ENCODE measurements around the gene FDXR. TPM values are rescaled to one million over a fixed set of nuclear protein-coding genes. Genes with fewer than 3 reads are reported as not detected.

The FDXR gene
- total and polyA plus RNA-seq, 5 donors, result 4.9 to 10.5 (median 8.2) TPM

DNA sequence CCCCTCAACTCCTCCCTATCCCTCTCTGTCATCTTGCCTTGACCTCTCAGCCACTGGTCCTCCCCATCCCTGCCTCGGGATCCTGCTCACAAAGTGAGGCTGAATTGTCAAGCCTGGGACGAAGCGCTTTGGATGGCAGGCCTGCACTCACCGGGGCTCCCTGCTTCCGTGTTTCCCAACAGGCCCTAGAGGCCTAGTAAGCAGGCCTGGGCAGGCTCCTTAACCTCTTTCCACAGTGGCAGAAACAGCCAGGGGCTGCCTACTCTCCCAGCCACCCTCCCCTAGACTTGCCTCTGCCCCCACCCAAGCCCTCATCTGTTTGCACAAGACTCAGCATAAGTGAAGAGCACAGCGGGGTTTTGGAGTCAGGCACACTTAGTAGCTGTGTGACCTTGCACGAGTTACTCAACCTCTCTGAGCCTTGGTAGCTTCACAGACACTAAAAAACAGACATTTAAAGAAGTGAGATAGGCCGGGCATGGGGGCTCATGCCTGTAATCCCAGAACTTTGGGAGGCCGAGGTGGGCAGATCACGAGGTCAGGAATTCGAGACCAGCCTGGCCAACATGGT lies 25.7 kb upstream of the FDXR start:
- no peaks in the 10 kb centered on the region for H3K9me3 ChIP-seq (ENCODE audit: control insufficient read depth, low read length)
- H3K4me1 ChIP-seq (ENCODE audit: control insufficient read depth, insufficient read depth, low read length), result peaks cover 2% of the 10 kb centered on the region
- no peaks in the 10 kb centered on the region for H3K27me3 ChIP-seq (ENCODE audit: control insufficient read depth, insufficient read depth)
- DNase-seq (no peak), ATAC-seq (no peak)
- WGBS, result 82% methylated on average over 11 of the region's 11 CpGs
- no peak overlapping the region for H3K4me3 ChIP-seq (ENCODE audit: low read length)
- intact Hi-C loops (cut with DNase I), result no loop called here
- H3K27ac ChIP-seq (ENCODE audit: low read length), result no peak overlapping the region

GRCh38 chr17:74893936-74894671 lies 21.3 kb upstream of the FDXR start:
- H3K4me3 ChIP-seq (ENCODE audit: low read length), result peak overlapping the region; percentile 43
- no peaks in the 10 kb centered on the region for H3K27me3 ChIP-seq (ENCODE audit: control insufficient read depth, insufficient read depth)
- DNase-seq (no peak), ATAC-seq (no peak)
- intact Hi-C loops (cut with DNase I), result no loop called here
- no peaks in the 10 kb centered on the region for H3K9me3 ChIP-seq (ENCODE audit: control insufficient read depth, low read length)
- peaks cover 2% of the 10 kb centered on the region for H3K4me1 ChIP-seq (ENCODE audit: control insufficient read depth, insufficient read depth, low read length)
- H3K27ac ChIP-seq (ENCODE audit: low read length), result no peak overlapping the region
- WGBS, result 23% methylated on average over 22 of the region's 22 CpGs

- ATAC-seq, result peak; percentile 59 to 66
- Histone ChIP-seq H3K27ac (ENCODE audit: low read length) (no peak within 1 kb of the TSS), H3K4me1 (ENCODE audit: control insufficient read depth, insufficient read depth, low read length) (peaks cover 2% of the 10 kb centered on the region), H3K27me3 (ENCODE audit: control insufficient read depth, insufficient read depth) (no peaks in the 10 kb centered on the region), H3K9me3 (ENCODE audit: control insufficient read depth, low read length) (no peaks in the 10 kb centered on the region), H3K4me3 (ENCODE audit: low read length) (peak within 1 kb of the TSS; percentile 43)
- WGBS, result 3% methylated on average over 86 of the region's 86 CpGs
- intact Hi-C loops (cut with DNase I), result no loop called here
- no peak for DNase-seq
These were observed 20.4 kb upstream of the FDXR start, which contains the start of gene FADS6 for GRCh38 chr17:74892974-74893911. FADS6 (minus strand) TSS chr17:74893633; CDS start chr17:74893595, 38 bp downstream.

DNA sequence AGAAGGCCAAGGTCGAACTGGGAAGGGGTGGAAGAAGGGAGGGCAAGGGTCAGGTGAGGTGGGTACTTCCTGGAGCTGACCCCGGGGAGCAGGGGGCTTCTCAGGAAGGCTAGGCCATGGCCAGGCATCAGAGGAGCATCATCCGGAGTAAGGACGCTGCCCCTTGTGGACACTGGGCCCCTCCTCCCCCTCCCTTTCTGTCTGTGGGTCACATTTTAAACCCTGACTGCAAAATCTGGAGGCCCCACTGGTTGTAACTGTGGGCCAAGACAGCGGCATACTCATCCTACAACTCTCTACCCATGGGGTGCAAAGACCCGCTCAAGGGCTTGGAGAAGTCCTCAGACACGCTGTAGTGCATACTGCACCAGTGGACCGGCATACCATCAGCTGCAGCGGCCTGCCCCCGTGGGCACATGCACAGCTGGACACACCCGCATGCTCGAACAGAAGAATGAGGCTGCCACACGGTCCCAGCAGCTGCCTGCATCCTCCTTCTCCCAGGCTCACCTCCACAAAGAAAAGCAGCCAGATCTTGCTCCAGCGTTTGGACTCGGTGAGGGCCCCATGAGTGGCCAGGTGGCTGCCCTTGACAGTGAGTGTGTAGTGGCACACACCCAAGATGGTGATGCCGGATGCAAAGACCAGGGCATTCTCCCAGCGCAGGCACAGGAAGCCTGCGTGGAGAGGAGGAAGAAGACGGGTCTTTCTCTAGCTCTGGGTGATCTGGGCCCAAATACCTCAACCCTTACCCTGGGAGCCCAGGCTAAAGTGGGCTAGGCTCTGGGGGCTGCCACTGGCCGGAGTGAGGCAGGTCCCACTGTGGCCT lies 19.4 kb upstream of the FDXR start:
- Histone ChIP-seq H3K9me3 (ENCODE audit: control insufficient read depth, low read length) (no peaks in the 10 kb centered on the region), H3K4me1 (ENCODE audit: control insufficient read depth, insufficient read depth, low read length) (peaks cover 2% of the 10 kb centered on the region), H3K27me3 (ENCODE audit: control insufficient read depth, insufficient read depth) (no peaks in the 10 kb centered on the region), H3K27ac (ENCODE audit: low read length) (no peak overlapping the region), H3K4me3 (ENCODE audit: low read length) (no peak overlapping the region)
- no peak for ATAC-seq
- intact Hi-C loops (cut with DNase I), result no loop called here
- no peak for DNase-seq
- 71% methylated on average over 20 of the region's 20 CpGs for WGBS

DNA sequence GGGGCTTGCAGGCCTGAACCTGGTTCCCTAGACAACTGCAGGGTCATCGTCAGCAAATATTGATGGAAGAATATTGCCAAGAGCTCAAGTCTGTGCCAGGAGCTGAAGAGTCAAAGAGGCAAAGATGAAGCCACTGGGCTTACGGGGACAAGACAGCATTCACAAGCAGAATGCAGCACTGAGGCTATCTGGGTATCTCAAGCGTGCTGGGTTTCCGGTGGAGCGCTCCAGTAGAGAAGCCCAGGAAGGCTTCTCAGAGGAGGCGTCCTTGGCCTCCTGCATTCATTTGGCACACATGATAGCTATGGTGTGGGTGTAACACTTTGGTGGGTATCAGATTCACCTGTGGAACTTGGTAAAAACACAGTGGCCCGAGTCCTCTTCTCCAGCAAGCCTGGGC lies 17.8 kb upstream of the FDXR start:
- intact Hi-C loops (cut with DNase I), result no loop called here
- 81% methylated on average over 7 of the region's 7 CpGs for WGBS
- no peak for ATAC-seq
- Histone ChIP-seq H3K27ac (ENCODE audit: low read length) (no peak overlapping the region), H3K4me3 (ENCODE audit: low read length) (no peak overlapping the region), H3K4me1 (ENCODE audit: control insufficient read depth, insufficient read depth, low read length) (peaks cover 2% of the 10 kb centered on the region), H3K9me3 (ENCODE audit: control insufficient read depth, low read length) (no peaks in the 10 kb centered on the region), H3K27me3 (ENCODE audit: control insufficient read depth, insufficient read depth) (no peaks in the 10 kb centered on the region)
- no peak for DNase-seq

DNA sequence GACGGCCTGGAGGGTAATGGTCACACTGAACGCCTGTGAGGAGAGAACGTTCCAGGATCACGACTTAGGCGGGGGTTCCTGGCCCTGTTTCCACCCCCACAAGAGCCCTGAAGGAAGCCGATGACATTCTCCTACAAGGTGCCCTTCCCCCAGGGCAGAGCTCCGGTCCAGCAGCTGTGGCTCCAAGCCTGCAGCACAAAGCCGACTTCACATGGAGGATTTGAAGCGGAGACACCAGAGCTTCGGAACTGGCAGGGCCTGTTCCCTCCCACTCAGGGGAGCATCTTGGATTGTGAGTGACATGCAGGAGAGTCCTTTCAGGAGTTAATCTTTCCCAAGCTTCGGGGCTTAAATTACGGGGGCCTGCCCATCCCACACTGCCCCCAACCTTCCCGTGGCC lies 15.7 kb upstream of the FDXR start:
- H3K27me3 ChIP-seq (ENCODE audit: control insufficient read depth, insufficient read depth), result no peaks in the 10 kb centered on the region
- 53% methylated on average over 13 of the region's 13 CpGs for WGBS
- DNase-seq (no peak), ATAC-seq (no peak)
- H3K27ac ChIP-seq (ENCODE audit: low read length), result no peak overlapping the region
- H3K4me1 ChIP-seq (ENCODE audit: control insufficient read depth, insufficient read depth, low read length), result no peaks in the 10 kb centered on the region
- H3K4me3 ChIP-seq (ENCODE audit: low read length), result no peak overlapping the region
- no peaks in the 10 kb centered on the region for H3K9me3 ChIP-seq (ENCODE audit: control insufficient read depth, low read length)
- intact Hi-C loops (cut with DNase I), result no loop called here

- DNase-seq, result peak in 1 of 3 donors; percentile 66
- intact Hi-C loops (cut with DNase I), result no loop called here
- Histone ChIP-seq H3K9me3 (ENCODE audit: control insufficient read depth, low read length) (no peaks in the 10 kb centered on the region), H3K4me3 (ENCODE audit: low read length) (no peak overlapping the region), H3K4me1 (ENCODE audit: control insufficient read depth, insufficient read depth, low read length) (no peaks in the 10 kb centered on the region), H3K27me3 (ENCODE audit: control insufficient read depth, insufficient read depth) (no peaks in the 10 kb centered on the region), H3K27ac (ENCODE audit: low read length) (no peak overlapping the region)
- no peak for ATAC-seq
- 59% methylated on average over 15 of the region's 15 CpGs for WGBS
These were observed 10.5 kb upstream of the FDXR start for GRCh38 chr17:74883241-74883745.

- Histone ChIP-seq H3K27me3 (ENCODE audit: control insufficient read depth, insufficient read depth) (no peaks in the 10 kb centered on the region), H3K27ac (ENCODE audit: low read length) (no peak overlapping the region), H3K4me3 (ENCODE audit: low read length) (no peak overlapping the region), H3K4me1 (ENCODE audit: control insufficient read depth, insufficient read depth, low read length) (peaks cover 2% of the 10 kb centered on the region), H3K9me3 (ENCODE audit: control insufficient read depth, low read length) (no peaks in the 10 kb centered on the region)
- intact Hi-C loops (cut with DNase I), result no loop called here
- ATAC-seq (no peak), DNase-seq (peak in 1 of 3 donors; percentile 27)
- 71% methylated on average over 20 of the region's 20 CpGs for WGBS
These were observed 9.9 kb upstream of the FDXR start for GRCh38 chr17:74882517-74883240.

DNA sequence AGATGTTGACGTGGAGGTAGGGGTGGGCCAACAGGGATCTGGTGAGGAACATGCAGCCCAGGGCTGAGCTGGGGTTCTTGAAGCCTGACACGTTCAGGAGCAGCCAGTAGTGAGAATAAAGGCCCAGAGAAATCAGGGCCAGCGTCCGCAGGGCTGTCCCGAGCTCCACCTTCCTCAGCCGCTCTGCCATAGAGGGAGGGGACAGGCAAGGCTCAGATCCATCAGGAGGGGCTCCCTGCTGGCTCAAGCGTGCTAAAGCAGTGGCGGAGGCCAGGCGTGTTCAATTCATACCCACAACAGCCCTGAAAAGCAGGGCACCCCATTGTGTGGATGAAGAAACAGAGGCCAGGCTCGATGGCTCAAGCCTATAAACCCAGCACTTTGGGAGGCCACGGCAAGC lies 8.3 kb upstream of the FDXR start:
- H3K9me3 ChIP-seq (ENCODE audit: control insufficient read depth, low read length), result no peaks in the 10 kb centered on the region
- no peak overlapping the region for H3K4me3 ChIP-seq (ENCODE audit: low read length)
- H3K4me1 ChIP-seq (ENCODE audit: control insufficient read depth, insufficient read depth, low read length), result peaks cover 2% of the 10 kb centered on the region
- DNase-seq (no peak), ATAC-seq (no peak)
- no peak overlapping the region for H3K27ac ChIP-seq (ENCODE audit: low read length)
- no peaks in the 10 kb centered on the region for H3K27me3 ChIP-seq (ENCODE audit: control insufficient read depth, insufficient read depth)
- WGBS, result 68% methylated on average over 11 of the region's 11 CpGs
- intact Hi-C loops (cut with DNase I), result no loop called here

DNA sequence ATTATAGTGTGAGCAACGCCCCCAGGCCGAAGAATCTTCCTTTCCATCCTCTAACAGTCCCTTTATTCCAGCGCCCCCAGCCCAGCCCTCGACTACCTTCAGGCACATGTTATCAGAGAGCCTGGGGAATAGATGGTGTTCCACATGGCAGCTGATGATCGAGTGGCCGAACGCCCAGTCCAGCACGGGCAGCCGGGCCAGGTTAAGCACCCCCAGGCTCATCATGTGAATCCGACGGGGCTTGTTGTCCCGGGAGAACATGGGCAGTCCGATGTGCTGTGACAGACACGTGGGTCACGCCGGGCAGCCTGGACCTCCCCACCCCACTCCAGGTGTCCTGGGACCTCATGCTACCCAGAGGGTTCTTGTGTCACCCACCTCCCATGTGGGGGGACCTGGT lies 6.5 kb upstream of the FDXR start:
- intact Hi-C loops (cut with DNase I), result no loop called here
- Histone ChIP-seq H3K9me3 (ENCODE audit: control insufficient read depth, low read length) (no peaks in the 10 kb centered on the region), H3K27me3 (ENCODE audit: control insufficient read depth, insufficient read depth) (no peaks in the 10 kb centered on the region), H3K4me3 (ENCODE audit: low read length) (no peak overlapping the region), H3K27ac (ENCODE audit: low read length) (no peak overlapping the region), H3K4me1 (ENCODE audit: control insufficient read depth, insufficient read depth, low read length) (peaks cover 2% of the 10 kb centered on the region)
- 81% methylated on average over 16 of the region's 16 CpGs for WGBS
- peak in 1 of 3 donors; percentile 42 for DNase-seq
- ATAC-seq, result no peak

Measured in right cardiac atrium (tissue), 5 donors.